Glomerular visceral epithelial cell (primary cell): ENCODE measurements around the gene CNOT4.

ENCODE experiments used
- DNase-seq: peaks from one replicate; pipeline ENCODE4 v3.0.0-alpha.2; 2016; ENCODE audit errors: extremely low spot score

CNOT4 gene, protein sequence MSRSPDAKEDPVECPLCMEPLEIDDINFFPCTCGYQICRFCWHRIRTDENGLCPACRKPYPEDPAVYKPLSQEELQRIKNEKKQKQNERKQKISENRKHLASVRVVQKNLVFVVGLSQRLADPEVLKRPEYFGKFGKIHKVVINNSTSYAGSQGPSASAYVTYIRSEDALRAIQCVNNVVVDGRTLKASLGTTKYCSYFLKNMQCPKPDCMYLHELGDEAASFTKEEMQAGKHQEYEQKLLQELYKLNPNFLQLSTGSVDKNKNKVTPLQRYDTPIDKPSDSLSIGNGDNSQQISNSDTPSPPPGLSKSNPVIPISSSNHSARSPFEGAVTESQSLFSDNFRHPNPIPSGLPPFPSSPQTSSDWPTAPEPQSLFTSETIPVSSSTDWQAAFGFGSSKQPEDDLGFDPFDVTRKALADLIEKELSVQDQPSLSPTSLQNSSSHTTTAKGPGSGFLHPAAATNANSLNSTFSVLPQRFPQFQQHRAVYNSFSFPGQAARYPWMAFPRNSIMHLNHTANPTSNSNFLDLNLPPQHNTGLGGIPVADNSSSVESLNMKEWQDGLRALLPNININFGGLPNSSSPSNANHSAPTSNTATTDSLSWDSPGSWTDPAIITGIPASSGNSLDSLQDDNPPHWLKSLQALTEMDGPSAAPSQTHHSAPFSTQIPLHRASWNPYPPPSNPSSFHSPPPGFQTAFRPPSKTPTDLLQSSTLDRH

DNA sequence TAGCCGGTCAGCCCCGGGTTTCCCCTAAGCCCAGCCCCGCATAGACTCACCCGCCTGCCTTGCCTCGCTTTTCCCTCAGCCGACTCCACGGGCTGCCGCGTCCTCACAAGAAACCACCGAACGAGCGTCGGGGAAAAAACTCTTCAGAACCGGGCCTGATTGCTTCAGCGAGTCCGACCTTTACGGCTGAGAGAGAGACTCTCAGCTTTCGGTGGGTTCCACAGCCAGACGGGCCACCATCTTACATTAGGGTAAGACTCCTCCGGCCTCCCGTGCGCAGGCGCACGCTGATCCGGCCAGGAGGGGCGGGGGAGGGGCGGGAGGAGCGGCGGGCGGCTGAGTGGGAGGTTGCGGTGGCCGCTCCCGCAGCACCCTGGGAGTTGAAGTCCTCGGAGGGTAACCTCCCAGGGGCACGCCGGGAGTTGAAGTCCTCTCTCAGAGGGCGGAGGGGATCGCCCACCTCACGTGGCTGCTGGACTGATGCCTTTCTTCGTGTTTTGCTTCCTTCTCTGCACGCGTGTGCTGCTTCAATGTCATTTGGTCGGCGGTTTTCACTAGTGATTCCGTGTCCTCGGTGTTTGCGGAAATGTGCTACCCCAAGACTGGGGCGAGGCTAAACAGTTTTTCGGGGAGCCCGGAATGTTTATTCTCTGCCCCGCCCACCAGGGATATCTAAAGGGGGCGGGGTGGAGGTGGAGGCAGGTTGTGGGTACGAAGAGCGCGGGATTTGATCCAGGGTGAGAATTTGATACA, at the start of gene CNOT4:
CNOT4 (minus strand) TSS at position 264 of the 753 bp plus-strand sequence. CDS start 71,771 bp downstream, outside the sequence.
- peak; percentile 97 for DNase-seq

DNA sequence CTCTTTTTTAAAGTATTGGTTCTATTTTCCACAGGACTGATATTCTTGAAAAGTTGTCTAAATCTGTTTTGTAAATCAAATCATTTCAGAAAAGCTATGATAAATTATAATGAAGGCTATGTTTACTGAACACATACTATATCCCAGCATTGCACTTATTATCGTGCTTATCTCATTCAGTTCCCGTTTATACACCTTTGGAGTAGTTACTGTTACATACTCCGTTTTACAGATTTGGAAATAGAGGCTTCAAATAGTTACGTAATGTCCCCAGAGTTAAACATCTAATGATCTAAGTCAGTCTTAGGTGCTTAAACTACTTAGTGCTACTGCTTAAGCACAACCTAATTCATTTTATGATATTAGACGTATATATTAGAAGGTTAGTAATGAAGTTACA, 49.0 kb upstream of the CNOT4 start:
- no peak for DNase-seq

DNA sequence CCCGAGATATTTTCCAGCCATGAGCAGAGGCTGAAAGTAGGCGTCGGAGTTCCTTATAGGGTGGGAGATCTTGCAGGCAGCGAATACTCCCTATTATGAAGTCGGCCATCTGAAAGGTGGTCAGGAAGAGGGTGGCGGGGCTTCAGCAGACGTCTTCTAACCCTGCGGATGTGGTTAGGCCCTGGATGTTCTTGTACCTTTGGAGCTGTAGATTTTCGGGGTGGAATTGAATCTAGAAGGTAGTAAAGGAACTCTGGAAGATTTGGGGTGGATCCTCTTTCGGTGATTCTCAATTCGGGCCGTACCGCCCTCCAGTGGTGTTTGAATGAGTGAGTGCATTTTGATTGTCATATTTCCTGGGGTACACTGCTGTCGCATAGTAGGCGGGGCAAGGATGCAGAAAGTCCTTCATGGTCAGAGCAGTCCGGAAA, 48.5 kb upstream of the CNOT4 start:
- peak; percentile 53 for DNase-seq

DNA sequence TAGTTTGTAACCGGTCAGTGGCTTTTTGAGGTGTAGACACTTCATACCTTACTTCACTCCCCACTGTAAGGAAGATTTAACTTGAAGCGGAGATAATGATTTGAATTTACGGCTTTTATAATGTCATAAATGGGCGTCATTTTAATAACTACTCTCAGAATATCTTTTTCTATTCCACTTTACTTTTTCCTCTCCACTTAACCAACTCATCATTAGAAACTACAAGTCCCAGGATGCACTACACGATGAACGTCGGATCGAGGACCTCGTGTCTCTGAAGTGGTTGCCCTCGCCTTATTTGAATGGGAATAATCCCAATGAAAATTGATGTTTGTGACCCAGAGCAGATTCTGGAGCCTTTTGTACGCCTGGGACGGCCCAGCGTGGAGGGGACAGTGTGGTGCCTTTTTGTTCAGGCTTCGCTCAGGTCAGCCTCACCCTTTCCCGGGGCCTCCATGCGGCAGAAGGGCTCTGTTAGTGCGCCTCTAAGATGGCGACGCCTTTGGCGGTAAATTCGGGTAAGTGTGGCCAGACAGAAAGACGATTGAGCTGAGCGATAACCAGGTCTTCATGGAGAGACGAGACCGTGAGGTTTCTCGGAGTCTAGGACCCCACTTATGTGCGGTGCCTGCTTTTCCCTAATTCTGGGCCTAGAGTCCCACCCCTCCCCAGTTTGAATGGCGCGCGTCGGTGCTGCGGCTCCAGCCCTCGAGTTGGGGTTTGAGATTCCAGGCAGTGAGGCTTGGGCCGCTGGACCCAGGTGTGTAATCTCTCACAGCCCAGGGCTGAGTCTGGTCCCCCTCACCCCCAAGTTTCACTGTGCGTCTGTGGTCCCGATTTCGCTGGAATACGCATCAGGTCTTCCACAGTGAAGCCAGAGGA, 47.8 kb upstream of the CNOT4 start, which contains the start of gene NUP205:
NUP205 (plus strand) TSS at position 463 of the 882 bp plus-strand sequence; CDS start at position 491, 28 bp downstream.
- peak; percentile 75 for DNase-seq

DNA sequence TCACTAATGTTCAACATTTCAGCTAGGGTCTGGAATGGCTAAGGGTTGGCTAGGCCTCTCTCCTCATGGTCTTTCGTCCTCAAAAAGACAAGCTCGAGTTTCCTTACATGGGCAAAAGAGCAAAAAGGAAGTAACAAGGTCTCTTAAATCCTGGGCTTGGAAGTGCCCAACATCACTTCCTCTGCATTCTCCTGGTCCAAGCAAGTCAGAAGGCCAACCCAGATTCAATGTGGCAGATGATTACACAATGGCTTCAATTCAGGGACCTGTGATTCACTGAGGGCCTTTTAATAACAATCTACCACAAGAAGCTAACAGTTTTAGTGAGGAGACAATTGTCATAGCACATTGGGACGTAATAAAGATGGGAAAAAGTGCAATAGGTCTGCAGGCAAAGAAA, 43.4 kb upstream of the CNOT4 start:
- DNase-seq: no peak

DNA sequence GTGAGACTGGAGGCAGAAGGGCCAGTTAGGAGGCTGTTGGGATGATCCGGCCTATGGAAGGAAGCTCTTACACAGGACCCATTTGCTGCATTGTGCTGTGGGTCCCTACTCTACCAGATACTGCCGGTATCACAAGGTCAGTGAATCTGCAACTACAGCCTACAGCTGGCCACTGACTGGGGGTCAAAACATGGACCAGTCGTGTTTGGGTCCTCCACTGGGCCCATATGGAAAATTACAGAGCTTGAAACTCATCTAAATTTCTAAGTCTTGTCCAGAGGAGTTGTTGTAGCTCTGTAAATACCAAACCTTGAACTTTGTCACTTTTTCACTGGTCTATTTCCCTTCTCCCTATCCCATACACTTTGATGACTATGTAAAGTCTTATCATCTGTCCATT, 42.2 kb upstream of the CNOT4 start:
- DNase-seq: no peak

DNA sequence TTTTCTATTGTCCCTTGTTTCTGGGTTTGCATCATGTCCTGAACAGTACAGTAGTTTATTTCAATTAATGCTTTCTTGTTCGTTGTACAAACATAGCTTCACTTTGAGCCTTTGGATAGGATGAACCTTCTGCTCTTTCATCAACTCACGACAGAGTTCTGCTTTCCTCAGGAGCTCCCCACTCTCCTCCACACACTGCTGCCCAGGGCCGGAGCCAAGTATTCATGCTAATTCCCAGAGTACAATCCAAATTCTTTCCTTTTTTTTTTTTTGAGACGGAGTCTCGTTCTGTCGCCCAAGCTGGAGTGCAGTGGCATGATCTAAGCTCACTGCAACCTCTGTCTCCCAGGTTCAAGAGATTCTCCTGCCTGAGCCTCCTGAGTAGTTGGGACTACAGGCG, 40.3 kb upstream of the CNOT4 start:
- no peak for DNase-seq

DNA sequence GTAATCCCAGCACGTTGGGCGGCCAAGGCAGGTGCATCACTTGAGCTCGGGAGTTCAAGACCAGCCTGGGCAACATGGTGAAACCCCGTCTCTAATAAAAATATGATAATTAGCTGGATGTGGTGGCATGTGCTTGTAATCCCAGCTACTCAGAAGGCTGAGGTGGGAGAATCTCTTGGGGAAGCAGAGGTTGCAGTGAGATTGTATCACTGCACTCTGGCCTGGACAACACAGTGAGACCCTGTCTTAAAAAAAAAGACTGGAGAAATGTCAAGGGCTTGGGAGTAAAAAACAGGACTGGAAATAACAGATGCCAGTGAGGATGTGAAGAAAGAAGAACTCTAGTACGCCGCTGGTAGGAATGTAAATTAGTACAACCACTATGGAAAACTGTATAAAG, 31.1 kb upstream of the CNOT4 start:
- DNase-seq: no peak

DNA sequence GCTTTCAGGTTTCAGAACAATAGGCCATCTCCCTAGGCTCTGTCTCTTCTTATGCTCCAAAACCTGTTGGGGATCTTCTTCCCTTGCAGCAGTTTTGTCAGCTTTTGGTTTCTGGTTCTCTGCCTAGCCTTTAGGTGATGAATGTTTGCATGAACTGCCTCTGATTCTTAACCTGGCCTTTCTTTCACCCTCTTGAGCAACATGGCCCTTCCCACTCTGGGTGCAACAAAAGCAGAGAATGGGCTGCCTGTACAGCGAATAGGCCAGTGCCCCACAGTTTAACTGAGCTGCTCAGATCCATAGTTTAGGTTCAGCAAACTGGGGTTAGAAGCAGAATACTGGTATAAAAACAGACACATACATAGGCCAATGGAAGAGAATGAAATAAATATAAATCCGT, 29.7 kb upstream of the CNOT4 start:
- DNase-seq: no peak

DNA sequence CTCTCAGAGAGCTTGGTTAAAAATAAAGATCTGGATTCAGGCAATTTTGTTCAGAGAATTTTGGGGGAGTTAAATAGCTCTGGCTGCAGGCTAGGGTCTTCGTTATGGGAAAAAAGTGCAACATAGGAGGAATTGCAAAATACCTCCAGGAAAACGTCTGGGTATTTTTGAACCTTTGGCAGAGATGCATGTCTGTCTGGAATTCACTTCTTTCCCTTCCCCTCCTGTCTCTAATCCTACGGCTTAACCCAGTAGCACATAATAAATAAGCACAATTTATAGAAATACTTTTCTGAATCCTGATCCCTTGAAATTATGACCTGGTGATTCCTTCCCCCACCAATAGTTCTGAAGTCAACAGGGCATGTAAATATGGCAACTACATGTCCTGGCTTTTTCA, 28.5 kb upstream of the CNOT4 start:
- no peak for DNase-seq

DNA sequence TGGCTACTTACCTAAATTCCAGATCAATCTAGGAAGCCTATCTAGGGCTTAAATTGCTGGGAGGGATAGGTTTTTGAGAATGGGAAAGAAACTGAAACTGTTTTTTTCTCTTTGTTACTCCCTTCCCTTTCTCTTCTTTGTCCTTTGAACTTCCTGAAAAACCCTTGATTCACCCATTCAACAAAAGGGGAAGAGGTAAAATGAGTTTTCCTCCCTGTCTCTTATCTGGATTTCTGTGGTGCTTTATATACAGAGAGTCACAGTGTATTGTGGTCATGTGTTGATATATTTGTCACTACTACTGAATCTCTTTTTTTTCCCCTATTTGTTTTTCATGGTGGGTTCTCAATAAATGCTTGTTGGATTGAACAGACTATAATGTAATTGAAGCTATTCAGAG, 28.0 kb upstream of the CNOT4 start:
- DNase-seq: no peak

DNA sequence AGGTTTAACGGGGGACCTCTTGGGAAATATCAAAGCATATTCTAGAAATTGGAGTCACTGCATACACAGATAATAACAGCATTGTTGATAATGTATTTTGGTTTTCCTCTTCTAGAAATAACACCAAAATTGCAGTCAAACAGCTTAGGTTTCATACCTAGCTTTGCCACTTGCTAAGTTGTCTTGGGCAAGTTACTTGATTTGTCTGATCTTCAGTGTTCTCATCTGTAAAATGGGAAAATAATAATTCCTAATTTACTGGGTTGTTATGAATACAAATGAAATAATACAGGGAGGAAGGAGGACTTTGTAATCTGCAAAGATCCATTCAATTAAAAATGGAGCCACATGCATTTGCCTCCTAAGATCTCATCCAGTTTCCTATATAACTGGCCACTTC, 27.6 kb upstream of the CNOT4 start:
- no peak for DNase-seq

DNA sequence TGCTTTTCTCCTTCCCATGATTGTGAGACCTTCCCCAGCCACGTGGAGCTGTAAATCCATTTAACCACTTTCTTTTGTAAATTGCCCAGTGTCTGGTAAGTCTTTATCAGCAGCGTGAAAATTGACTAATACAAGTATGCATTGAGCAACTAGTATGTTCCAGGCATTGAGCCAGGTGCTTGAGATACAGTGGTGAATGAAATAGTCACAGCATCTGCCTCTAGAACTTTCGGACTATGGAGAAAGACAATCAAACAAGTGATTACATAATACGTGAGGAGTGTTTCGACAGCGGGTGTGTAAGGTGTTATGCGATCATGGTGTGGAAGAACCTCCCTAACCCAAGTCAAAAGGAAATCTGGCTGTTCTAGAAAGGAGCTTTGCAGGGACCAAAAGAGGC, 26.2 kb upstream of the CNOT4 start:
- DNase-seq: no peak

DNA sequence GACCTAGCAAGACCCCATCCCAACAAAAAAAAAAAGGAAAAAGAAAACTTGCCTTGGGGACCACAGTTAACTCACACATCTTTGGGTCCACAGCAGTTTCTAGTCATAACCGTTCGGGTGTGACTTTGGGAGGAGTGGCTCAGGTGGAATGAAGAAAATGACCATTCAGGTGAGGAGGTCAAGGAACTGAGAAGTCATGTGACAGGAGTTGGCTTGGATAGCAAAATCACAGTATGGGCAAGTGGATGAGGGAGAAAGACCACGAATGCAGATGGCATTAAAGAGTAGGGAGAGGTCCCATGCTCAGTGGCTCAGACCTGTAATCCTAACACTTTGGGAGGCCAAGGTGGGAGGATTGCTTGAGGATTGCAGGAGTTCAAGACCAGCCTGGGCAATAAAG, 17.1 kb upstream of the CNOT4 start:
- DNase-seq: no peak

DNA sequence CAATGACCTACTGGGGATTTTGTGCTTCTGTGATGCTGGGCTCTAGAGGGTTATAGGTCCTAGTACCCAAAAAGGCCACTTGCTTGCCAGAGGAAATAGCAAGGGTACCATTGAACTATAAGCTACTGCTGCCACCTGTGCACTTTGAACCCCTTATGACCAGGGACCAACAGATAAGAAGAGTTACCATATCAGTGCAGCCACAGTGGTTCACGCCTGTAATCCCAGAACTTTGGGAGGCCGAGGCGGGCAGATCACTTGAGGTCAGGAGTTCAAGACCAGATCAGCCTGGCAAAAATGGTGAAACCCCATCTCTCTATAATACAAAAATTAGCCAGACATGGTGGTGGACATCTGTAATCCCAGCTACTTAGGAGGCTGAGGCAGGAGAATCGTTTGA, 15.5 kb upstream of the CNOT4 start:
- no peak for DNase-seq

DNA sequence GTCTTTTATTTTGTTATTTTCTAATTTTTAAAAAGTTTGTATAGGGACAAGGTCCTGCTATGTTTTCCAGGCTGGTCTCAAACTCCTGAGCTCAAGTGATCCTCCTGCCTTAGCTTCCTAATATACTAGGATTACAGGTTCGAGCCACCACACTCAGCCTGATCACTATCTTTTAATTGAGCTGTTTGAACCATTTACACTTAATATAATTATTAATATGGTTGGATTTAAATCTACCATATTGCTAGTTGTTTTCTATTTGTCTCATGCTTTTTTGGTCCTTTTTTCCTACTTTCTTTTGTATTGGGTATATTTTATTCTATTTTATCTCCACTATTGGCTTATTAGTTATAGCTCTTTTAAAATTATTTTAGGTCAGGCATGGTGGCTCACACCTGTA, 13.2 kb upstream of the CNOT4 start:
- no peak for DNase-seq

DNA sequence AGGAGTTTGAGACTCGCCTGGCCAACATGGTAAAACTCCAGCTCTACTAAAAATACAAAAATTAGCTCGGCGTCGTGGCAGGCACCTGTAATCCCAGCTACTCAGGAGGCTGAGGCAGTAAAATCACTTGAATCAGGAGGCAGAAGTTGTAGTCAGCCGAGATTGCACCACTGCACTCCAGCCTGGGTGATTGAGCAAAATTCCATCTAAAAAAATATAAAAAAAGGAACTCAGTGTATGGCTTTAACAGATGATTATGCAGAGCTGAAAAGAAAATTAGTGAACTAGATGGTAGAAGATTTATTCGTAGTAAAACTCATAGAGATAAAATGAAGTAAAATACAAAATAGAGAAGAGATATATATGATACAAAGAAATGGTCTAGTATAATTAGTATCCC, 12.6 kb upstream of the CNOT4 start:
- no peak for DNase-seq

DNA sequence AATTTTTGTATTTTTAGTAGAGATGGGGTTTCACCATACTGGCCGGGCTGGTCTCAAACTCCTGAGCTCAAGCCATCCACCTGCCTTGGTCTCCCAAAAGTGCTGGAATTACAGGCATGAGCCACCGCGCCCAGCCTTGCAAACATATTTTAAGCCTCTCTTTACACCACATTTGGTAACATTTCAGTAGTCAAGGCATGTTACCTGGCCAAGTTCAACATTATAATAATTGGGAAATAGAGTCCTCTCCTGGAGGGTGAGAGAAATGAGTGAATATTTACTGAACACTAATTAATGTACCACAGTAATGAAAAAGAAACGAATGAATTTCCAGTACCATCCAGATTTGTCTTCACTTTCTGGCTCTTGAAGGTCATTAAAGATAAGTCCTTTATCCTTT, 10.0 kb upstream of the CNOT4 start:
- DNase-seq: no peak

DNA sequence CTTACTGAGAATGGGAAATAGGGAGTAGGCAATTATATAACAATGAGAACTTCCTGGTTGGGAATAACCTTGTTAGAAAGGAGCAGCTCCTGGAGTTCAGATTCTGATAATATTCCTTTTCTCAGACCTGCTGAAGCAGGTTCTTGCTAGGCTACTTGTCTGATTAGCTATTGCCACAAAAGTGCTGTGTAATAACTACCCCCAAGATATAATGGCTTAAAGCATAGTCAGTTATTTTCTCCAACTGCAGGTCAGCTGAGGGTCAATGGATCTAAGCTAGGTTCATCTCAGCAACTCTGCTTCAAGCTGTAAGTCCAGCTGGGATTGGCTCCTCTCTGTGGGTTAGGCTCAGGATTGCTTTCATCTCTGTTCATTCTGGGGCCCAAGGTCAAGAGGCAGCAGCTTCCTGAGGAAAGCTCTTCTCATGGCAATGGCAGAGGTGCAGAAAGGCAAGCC, 9.4 kb upstream of the CNOT4 start:
- no peak for DNase-seq

DNA sequence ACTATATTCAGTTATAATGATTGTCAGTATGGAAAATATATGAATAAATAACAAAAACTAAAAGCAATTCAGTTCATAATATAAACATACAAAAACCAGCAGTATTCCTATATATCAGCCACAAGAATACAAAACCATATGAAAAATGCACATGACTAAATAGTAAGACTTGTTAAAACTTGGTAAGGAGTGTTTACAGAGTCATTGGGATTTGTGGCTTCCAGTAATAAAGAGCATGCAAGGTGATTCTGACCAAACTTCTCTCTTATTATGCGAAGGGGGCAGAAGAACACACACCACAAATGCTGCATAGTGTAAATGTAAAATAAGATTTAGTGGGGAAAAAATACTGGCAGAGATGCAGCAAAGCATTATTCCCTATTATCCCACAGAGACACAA, 8.8 kb upstream of the CNOT4 start:
- no peak for DNase-seq

DNA sequence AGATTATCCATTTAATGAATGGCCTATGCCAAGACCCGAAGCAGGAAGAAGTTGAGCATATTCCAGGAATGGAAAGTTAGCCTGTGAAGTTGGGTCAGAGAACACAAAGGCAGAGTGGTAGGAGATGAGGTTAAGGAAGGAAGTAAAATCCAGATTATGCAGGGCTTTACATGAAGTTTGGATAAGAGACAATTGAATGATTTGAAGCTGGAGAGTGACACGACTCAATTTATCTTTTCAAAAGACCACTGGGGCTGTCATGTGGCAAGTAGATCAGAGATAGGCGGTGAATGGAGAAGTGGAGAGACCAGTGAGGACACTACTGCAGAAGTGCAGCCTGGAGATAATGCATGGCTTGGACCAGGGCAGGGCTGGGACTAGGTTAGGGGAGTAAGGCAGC, 7.2 kb upstream of the CNOT4 start:
- no peak for DNase-seq
